ENCODE measurements around the gene KCNQ1.

The KCNQ1 gene

DNA sequence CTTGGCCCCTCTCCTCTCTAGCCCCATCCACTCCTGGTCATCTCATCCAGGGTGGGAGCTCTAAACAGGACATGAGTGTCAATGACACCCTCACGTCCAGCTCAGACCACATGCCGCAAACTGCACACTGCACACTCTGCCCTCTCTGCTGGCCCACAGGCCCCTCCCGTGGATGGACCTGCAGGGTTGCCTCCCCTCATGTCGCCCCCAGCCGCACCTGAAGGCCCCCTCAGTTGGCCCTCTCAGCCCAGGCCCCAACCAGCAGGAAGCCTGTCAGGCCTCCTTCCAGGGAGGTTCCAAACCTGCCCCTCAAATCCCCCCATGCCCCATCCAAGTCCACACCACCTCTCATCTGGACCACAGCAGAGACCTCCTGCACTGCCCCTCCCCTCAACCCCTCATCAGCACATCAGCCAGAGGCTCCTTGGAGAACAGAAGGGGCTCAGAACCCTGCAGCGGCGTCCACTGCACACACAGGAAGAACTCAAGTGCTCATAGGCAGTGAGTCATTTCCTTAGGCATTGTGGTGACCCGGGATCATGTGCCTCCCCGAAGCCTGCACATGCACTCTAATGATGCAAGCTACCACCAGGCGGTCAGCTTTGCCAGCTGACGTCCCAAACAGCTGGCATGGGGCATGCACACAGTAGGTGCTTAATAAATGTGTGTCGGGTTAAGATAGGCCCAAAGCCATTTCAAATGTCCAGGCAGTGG, 453.7 kb downstream of the KCNQ1 start:
- no peak for DNase-seq

Data from activated gamma-delta T cell (primary cell).